H1 (cell line): ENCODE results near the gene CIC. TPM values are rescaled to one million over a fixed set of nuclear protein-coding genes. Genes with fewer than 3 reads are reported as not detected.

Experiments
- CTCF ChIA-PET: fragments of 300-600 bp; sonication (Branson Sonifier 250); formaldehyde crosslinking; loops from one replicate; lab custom pipeline; 2021; ENCODE audit not compliant: partially characterized antibody; lab: Charles Lee
- POLR2A ChIA-PET: fragments of 300-600 bp; sonication (Branson Sonifier 250); formaldehyde crosslinking; loops from one replicate; lab custom pipeline; 2021; ENCODE audit warnings: inconsistent platforms; ENCODE audit not compliant: partially characterized antibody; lab: Charles Lee
- DNase-seq, 2 experiments: peaks; one replicate each; pipeline versions ENCODE4 v3.0.0 to v3.0.0-alpha.2; 2010 to 2022; ENCODE audit warnings: low spot score in 2 of 2, low read depth in 1 of 2, mixed read lengths in 1 of 2
- FAIRE-seq: peaks from 2 replicates; lab custom pipeline; 2011; peaks lifted over from hg19 to GRCh38; lab: Jason Lieb, UNC
- H2AFZ ChIP-seq: 2 replicates; pipeline ENCODE4 v1.8.1; 2012; ENCODE audit warnings: low read length, inconsistent platforms
- H2AK5ac ChIP-seq: 2 replicates; pipeline ENCODE4 v1.6.1; 2013; ENCODE audit warnings: low read depth, low read length
- H2BK120ac ChIP-seq: replicated peaks from 2 replicates; pipeline ENCODE3; 2013; ENCODE audit warnings: low read depth, low read length, inconsistent platforms
- H2BK12ac ChIP-seq: 2 replicates; pipeline ENCODE4 v1.6.1; 2013; ENCODE audit warnings: low read depth, low read length
- H2BK15ac ChIP-seq: 2 replicates; pipeline ENCODE4 v1.6.1; 2013; ENCODE audit warnings: low read length
- H2BK20ac ChIP-seq: 2 replicates; pipeline ENCODE4 v1.6.1; 2013; ENCODE audit warnings: low read length
- H2BK5ac ChIP-seq: 2 replicates; pipeline ENCODE4 v1.6.1; 2013; ENCODE audit warnings: low read depth, low read length
- H3K14ac ChIP-seq: 2 replicates; pipeline ENCODE4 v1.6.1; 2013; ENCODE audit warnings: inconsistent platforms; ENCODE audit not compliant: insufficient read length
- H3K18ac ChIP-seq: 2 replicates; pipeline ENCODE4 v1.6.1; 2013; ENCODE audit warnings: low read length; ENCODE audit errors: extremely low read depth
- H3K23ac ChIP-seq: 2 replicates; pipeline ENCODE4 v1.6.1; 2013; ENCODE audit warnings: inconsistent platforms; ENCODE audit not compliant: insufficient read length
- H3K23me2 ChIP-seq: 2 replicates; pipeline ENCODE4 v1.6.1; 2013; ENCODE audit warnings: low read depth, low read length
- H3K27ac ChIP-seq: 2 replicates; pipeline ENCODE4 v1.6.1; 2011; ENCODE audit warnings: low read depth, low read length, inconsistent platforms
- H3K27me3 ChIP-seq, 4 experiments: replicated peaks in 1 of 4; 1 replicate in 1 of 4; 2 replicates in 3 of 4; pipeline versions ENCODE4 v1.6.1 to v1.8.1; 2011 to 2013; ENCODE audit warnings: low read length in 3 of 4, mild to moderate bottlenecking in 3 of 4, inconsistent platforms in 2 of 4, mixed read lengths in 2 of 4, moderate library complexity in 1 of 4; ENCODE audit not compliant: control insufficient read depth in 3 of 4, insufficient read depth in 3 of 4; ENCODE audit errors: extremely low read depth in 1 of 4
- H3K36me3 ChIP-seq, 4 experiments: 2 replicates each; pipeline versions ENCODE4 v1.6.1 to v1.8.1; 2011 to 2013; ENCODE audit warnings: mild to moderate bottlenecking in 4 of 4, low read length in 3 of 4, moderate library complexity in 2 of 4, control low read depth in 1 of 4, inconsistent platforms in 1 of 4; ENCODE audit not compliant: insufficient read depth in 4 of 4, control insufficient read depth in 2 of 4
- H3K4ac ChIP-seq: replicated peaks from 2 replicates; pipeline ENCODE3; 2013; ENCODE audit warnings: low read length, low read depth, mixed read lengths, inconsistent platforms; ENCODE audit not compliant: insufficient read length
- H3K4me1 ChIP-seq, 4 experiments: replicated peaks in 1 of 4; 1 replicate in 1 of 4; 2 replicates in 3 of 4; pipeline versions ENCODE4 v1.6.1 to v1.8.1; 2011 to 2013; ENCODE audit warnings: low read length in 3 of 4, inconsistent platforms in 2 of 4, mixed read lengths in 1 of 4; ENCODE audit not compliant: insufficient read depth in 4 of 4, control insufficient read depth in 3 of 4
- H3K4me2 ChIP-seq, 2 experiments: 2 replicates each; pipeline versions ENCODE4 v1.6.1 to v1.8.1; 2011 to 2013; ENCODE audit warnings: low read depth in 2 of 2, low read length in 2 of 2, control low read depth in 1 of 2, inconsistent platforms in 1 of 2, mild to moderate bottlenecking in 1 of 2; ENCODE audit not compliant: insufficient read depth in 1 of 2
- H3K4me3 ChIP-seq, 4 experiments: fragments of 200-600, 300-600 bp in 1 of 4; sonication (generic), shearing (Covaris generic), sonication (Bioruptor Twin) in 1 of 4; 2 replicates each; pipeline versions ENCODE4 v1.5.1 to v1.8.1; 2011 to 2016; ENCODE audit warnings: low read length in 4 of 4, low read depth in 3 of 4, control low read depth in 2 of 4, inconsistent platforms in 2 of 4, mild to moderate bottlenecking in 2 of 4, mixed read lengths in 1 of 4, moderate library complexity in 1 of 4; ENCODE audit not compliant: insufficient read depth in 2 of 4; ENCODE audit errors: extremely low read depth in 1 of 4
- H3K56ac ChIP-seq: replicated peaks from 2 replicates; pipeline ENCODE3; 2013; ENCODE audit warnings: low read depth, mild to moderate bottlenecking, mixed read lengths, low read length, inconsistent platforms; ENCODE audit not compliant: insufficient read length
- H3K79me1 ChIP-seq: 2 replicates; pipeline ENCODE4 v1.6.1; 2013; ENCODE audit warnings: low read depth, low read length, control low read depth
- H3K79me2 ChIP-seq, 2 experiments: 2 replicates each; pipeline versions ENCODE4 v1.6.1 to v1.8.1; 2012 to 2013; ENCODE audit warnings: low read length in 2 of 2, mild to moderate bottlenecking in 2 of 2, inconsistent platforms in 1 of 2; ENCODE audit not compliant: insufficient read depth in 2 of 2, control insufficient read depth in 1 of 2
- H3K9ac ChIP-seq, 4 experiments: replicated peaks in 1 of 4; 1 replicate in 1 of 4; 2 replicates in 3 of 4; pipeline versions ENCODE4 v1.6.1 to v1.8.1; 2011 to 2013; ENCODE audit warnings: low read depth in 3 of 4, low read length in 3 of 4, control low read depth in 2 of 4, mild to moderate bottlenecking in 2 of 4, moderate library complexity in 2 of 4, inconsistent platforms in 1 of 4; ENCODE audit errors: extremely low read depth in 1 of 4
- H3K9me3 ChIP-seq, 2 experiments: 2 replicates each; pipeline versions ENCODE4 v1.6.1 to v1.8.1; 2012 to 2013; ENCODE audit warnings: mild to moderate bottlenecking in 2 of 2, moderate library complexity in 2 of 2, control low read depth in 1 of 2, inconsistent platforms in 1 of 2, low read depth in 1 of 2, low read length in 1 of 2, mixed read lengths in 1 of 2; ENCODE audit not compliant: insufficient read depth in 2 of 2
- H4K20me1 ChIP-seq, 2 experiments: replicated peaks in 1 of 2; 2 replicates each; pipeline versions ENCODE3 to v1.8.1; 2011 to 2013; ENCODE audit warnings: inconsistent platforms in 2 of 2, low read length in 2 of 2, mild to moderate bottlenecking in 1 of 2; ENCODE audit not compliant: insufficient read depth in 2 of 2, control insufficient read depth in 1 of 2
- H4K5ac ChIP-seq: 2 replicates; pipeline ENCODE4 v1.6.1; 2013; ENCODE audit warnings: low read length, low read depth, mixed read lengths, inconsistent platforms; ENCODE audit not compliant: insufficient read length
- H4K8ac ChIP-seq: 2 replicates; pipeline ENCODE4 v1.8.0; 2013; ENCODE audit warnings: mild to moderate bottlenecking, moderate library complexity, low read length, inconsistent platforms; ENCODE audit not compliant: insufficient read depth; ENCODE audit errors: extremely low read depth
- H4K91ac ChIP-seq: replicated peaks from 2 replicates; pipeline ENCODE3; 2013; ENCODE audit warnings: low read length, mixed read lengths, inconsistent platforms; ENCODE audit not compliant: insufficient read length
- BCL11A ChIP-seq, 2 experiments: IDR thresholded peaks; one replicate each; pipeline ENCODE4 v1.6.1; 2011; ENCODE audit warnings: low read depth in 2 of 2, low read length in 2 of 2, mild to moderate bottlenecking in 2 of 2
- CBX5 ChIP-seq: fragments of 300-800, 300-1000 bp; sonication (generic); IDR thresholded peaks from 2 replicates; pipeline ENCODE4 v1.7.1; 2016; ENCODE audit warnings: antibody characterized with exemption, low read length, low read depth
- CEBPB ChIP-seq: IDR thresholded peaks from 2 replicates; pipeline ENCODE4 v1.6.1; 2012; ENCODE audit warnings: low read depth, low read length
- EP300 ChIP-seq, 2 experiments: IDR thresholded peaks; 1 replicate in 1 of 2; 2 replicates in 1 of 2; pipeline ENCODE4 v1.6.1; 2011 to 2012; ENCODE audit warnings: low read depth in 2 of 2, low read length in 2 of 2, mild to moderate bottlenecking in 2 of 2, borderline replicate concordance in 1 of 2, inconsistent platforms in 1 of 2, moderate library complexity in 1 of 2
- FOSL1 ChIP-seq: IDR thresholded peaks from 2 replicates; pipeline ENCODE4 v1.6.1; 2011; ENCODE audit warnings: mild to moderate bottlenecking, low read depth, low read length, moderate library complexity; ENCODE audit not compliant: insufficient read depth
- JUN ChIP-seq: IDR thresholded peaks from 2 replicates; pipeline ENCODE4 v1.6.1; 2011; ENCODE audit warnings: low read depth, mild to moderate bottlenecking, improper control_type of control experiment, low read length
- KDM1A ChIP-seq: fragments of 200-600, 300-600 bp; sonication (generic); IDR thresholded peaks from 2 replicates; pipeline ENCODE4 v1.7.1; 2016; ENCODE audit warnings: mild to moderate bottlenecking, low read length, borderline replicate concordance
- MAX ChIP-seq: IDR thresholded peaks from 2 replicates; pipeline ENCODE4 v1.6.1; 2012; ENCODE audit warnings: inconsistent platforms
- RBBP5 ChIP-seq: IDR thresholded peaks from 2 replicates; pipeline ENCODE4 v1.7.1; 2012; ENCODE audit warnings: low read depth, mild to moderate bottlenecking, inconsistent platforms, low read length, moderate library complexity, borderline replicate concordance
- RXRA ChIP-seq: IDR thresholded peaks from 2 replicates; pipeline ENCODE4 v1.6.1; 2011; ENCODE audit warnings: low read depth, mild to moderate bottlenecking, low read length, moderate library complexity; ENCODE audit not compliant: insufficient read depth
- SP4 ChIP-seq: IDR thresholded peaks from 2 replicates; pipeline ENCODE4 v1.6.1; 2012; ENCODE audit warnings: low read length, inconsistent platforms
- whole genome bisulfite sequencing, 2 experiments: shearing (Covaris generic) in 1 of 2; methylation state at CpG; one replicate each; pipeline versions ENCODE4 v1.1.6 to v1.1.7; 2013 to 2015; ENCODE audit warnings: low lambda C conversion rate in 2 of 2, mixed read lengths in 2 of 2, inconsistent platforms in 1 of 2, low coverage in 1 of 2, missing lambda C conversion rate in 1 of 2; ENCODE audit not compliant: insufficient replicate concordance in 2 of 2, insufficient coverage in 1 of 2, insufficient read length in 1 of 2; ENCODE audit errors: extremely low coverage in 1 of 2, missing lambda C conversion rate in 1 of 2; 5-methylcytosine and 5-hydroxymethylcytosine counted together
- polyA plus RNA-seq, 7 experiments: library from polyadenylated mRNA; depleted of rRNA in 3 of 7; stranded (reverse) in 5 of 7; unstranded in 2 of 7; fragments of >200 nt in 5 of 7; fragments of 200-250 nt in 2 of 7; gene quantifications; 1 replicate in 5 of 7; 2 replicates in 1 of 7; 4 replicates in 1 of 7; pipeline versions ENCODE4 v1.2.1 to v1.2.3, GENCODE V29; 2011 to 2013; ENCODE audit warnings: missing spikeins in 2 of 7, mixed read lengths in 2 of 7
- total RNA-seq: library from RNA; stranded (reverse); fragmentation: NEBNext Ultra II Directional; extraction: Animal tissue kit (Norgen Biotek cat#: 25700); gene quantifications from 2 replicates; pipeline ENCODE4 v1.2.1, GENCODE V29; 2021

Gene CIC
- total and polyA plus RNA-seq, 2 of the 8 experiments (the other 6 are each of a cell fraction or from before 2014, with no cell fraction given): 13.2 to 43.6 TPM

DNA sequence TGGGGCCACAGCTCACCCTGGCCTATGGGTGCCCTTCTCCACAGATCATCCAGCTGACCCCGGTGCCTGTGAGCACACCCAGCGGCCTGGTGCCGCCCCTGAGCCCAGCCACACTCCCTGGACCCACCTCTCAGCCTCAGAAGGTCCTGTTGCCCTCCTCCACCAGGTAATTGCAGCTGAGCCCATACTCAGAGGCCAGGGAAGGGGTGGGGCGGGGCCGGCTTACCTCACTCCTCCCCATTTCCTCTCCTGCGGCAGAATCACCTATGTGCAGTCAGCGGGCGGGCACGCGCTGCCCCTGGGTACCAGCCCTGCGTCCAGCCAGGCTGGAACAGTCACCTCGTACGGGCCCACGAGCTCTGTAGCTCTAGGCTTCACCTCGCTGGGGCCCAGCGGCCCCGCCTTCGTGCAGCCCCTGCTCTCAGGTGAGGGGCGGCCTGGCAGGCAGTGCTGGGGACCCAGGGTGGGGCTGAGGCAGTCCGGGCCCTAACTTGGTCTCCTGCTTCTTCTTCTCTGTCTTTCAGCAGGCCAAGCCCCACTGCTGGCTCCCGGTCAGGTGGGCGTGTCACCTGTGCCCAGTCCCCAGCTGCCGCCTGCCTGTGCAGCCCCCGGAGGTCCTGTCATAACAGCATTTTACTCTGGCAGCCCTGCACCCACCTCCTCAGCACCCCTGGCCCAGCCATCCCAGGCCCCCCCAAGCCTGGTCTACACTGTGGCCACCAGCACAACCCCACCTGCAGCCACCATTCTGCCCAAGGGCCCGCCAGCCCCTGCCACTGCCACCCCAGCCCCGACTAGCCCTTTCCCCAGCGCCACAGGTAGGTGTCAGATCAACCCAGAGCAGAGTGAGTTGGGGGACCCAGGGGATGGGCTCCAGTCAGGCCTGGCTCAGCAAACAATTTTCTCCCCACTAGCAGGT, 23.2 kb downstream of the CIC start:
- H3K9ac ChIP-seq: no peak overlapping the region; a peak in 1 of 7 replicates
- no peak for TF ChIP-seq RBBP5
- TF ChIP-seq CBX5: no peak
- no peak for TF ChIP-seq BCL11A (IDR thresholded peaks at IDR 0.05; ENCODE audit: low read depth in 2 of 2, low read length in 2 of 2)
- no peak for TF ChIP-seq RXRA
- TF ChIP-seq CEBPB: no peak
- no peak for TF ChIP-seq JUN
- no peak for TF ChIP-seq SP4
- no peak for TF ChIP-seq MAX
- TF ChIP-seq FOSL1: no peak
- TF ChIP-seq KDM1A: no peak
- no peak for TF ChIP-seq EP300 (IDR thresholded peaks at IDR 0.05; ENCODE audit: borderline replicate concordance in 1 of 2, low read depth in 2 of 2, low read length in 2 of 2)

More for the DNA sequence above, 23.2 kb downstream of the CIC start:
- Histone ChIP-seq H2BK12ac (peak overlapping the region; percentile 5; the same call in 1 of the 2 replicates), H4K91ac (no peak overlapping the region), H3K14ac (no peak overlapping the region), H3K27me3 (no peaks in the 10 kb centered on the region), H3K4me3 (no peak overlapping the region), H3K79me1 (peaks cover 7% of the 10 kb centered on the region), H3K4me1 (peaks cover 0 to 2% (median under 1%) of the 10 kb centered on the region in 4 experiments; a peak in 5 of 7 replicates), H3K36me3 (peaks cover 13 to 67% (median 52%) of the 10 kb centered on the region in 4 experiments; a peak in 7 of 8 replicates), H3K18ac (no peak overlapping the region), H3K9me3 (no peaks in the 10 kb centered on the region), H2AFZ (no peak overlapping the region), H3K4me2 (no peak overlapping the region), H2AK5ac (no peak overlapping the region), H4K20me1 (peaks cover 0 to 14% of the 10 kb centered on the region in 2 experiments), H2BK20ac (no peak overlapping the region), H4K8ac (no peak overlapping the region; the same call in none of the 2 replicates), H3K23ac (no peak overlapping the region), H2BK15ac (no peak overlapping the region), H3K23me2 (no peaks in the 10 kb centered on the region), H3K4ac (no peak overlapping the region), H2BK120ac (no peak overlapping the region), H2BK5ac (no peak overlapping the region), H3K56ac (no peak overlapping the region), H3K79me2 (no peaks in the 10 kb centered on the region), H4K5ac (no peak overlapping the region), H3K27ac (no peak overlapping the region)
- no peak for DNase-seq
- 96% methylated on average over 22 of the region's 27 CpGs; no CpG with 5 or more reads in 1 of the 2 experiments for WGBS, 2 experiments
- POLR2A ChIA-PET: interaction anchor here (1.0 to 2.9 kb wide), 2 partner anchors 46 to 48 kb away, joined by 4 to 9 read pairs; no protein-coding TSS in a partner anchor
- CTCF ChIA-PET: interaction anchor here (1.0 to 10.6 kb wide), 7 partner anchors 10 to 184 kb away, joined by 3 to 155 read pairs (median 4); partner anchors contain the start of genes GSK3A, PAFAH1B3 and PRR19
- no peak for FAIRE-seq
